IMR-90 (cell line): ENCODE measurements around the gene GUCY2D. TPM values are rescaled to one million over a fixed set of nuclear protein-coding genes. Genes with fewer than 3 reads are reported as not detected.

Source experiments
- ATAC-seq: fragments of 200-7000 bp; cut with Tn5 transposase; 2 replicates; pipeline ENCODE4 v1.9.1; 2020; ENCODE audit warnings: low read depth, mild to moderate bottlenecking, moderate library complexity
- BruUV-seq: library from RNA; stranded (reverse); fragments of 400-500 nt; replicated peaks from 2 replicates; lab custom pipeline; 2021; lab: Mats Ljungman, UMichigan
- CTCF ChIA-PET: fragments of 300-600 bp; formaldehyde crosslinking; extraction: SDS; loops from one replicate; lab custom pipeline; 2021; ENCODE audit warnings: antibody characterized with exemption; lab: Yijun Ruan, JAX
- POLR2A ChIA-PET: fragments of 300-600 bp; sonication (Branson Sonifier 250); formaldehyde crosslinking; loops from one replicate; lab custom pipeline; 2022; ENCODE audit warnings: antibody characterized with exemption; ENCODE audit not compliant: unreplicated experiment; lab: Charles Lee
- DNase-seq: peaks from one replicate; pipeline ENCODE4 v3.0.0; 2013
- H2AFZ ChIP-seq: replicated peaks from 2 replicates; pipeline ENCODE3; 2013; ENCODE audit warnings: low read length, mild to moderate bottlenecking; ENCODE audit not compliant: poor library complexity
- H2AK5ac ChIP-seq: 2 replicates; pipeline ENCODE4 v1.6.1; 2013; ENCODE audit warnings: low read depth, low read length, inconsistent platforms
- H2AK9ac ChIP-seq: replicated peaks from 2 replicates; pipeline ENCODE3; 2013; ENCODE audit warnings: mild to moderate bottlenecking, low read depth, low read length, moderate library complexity; ENCODE audit not compliant: poor library complexity
- H2BK120ac ChIP-seq: 2 replicates; pipeline ENCODE4 v1.6.1; 2013; ENCODE audit warnings: low read depth, low read length, inconsistent platforms
- H2BK15ac ChIP-seq: 3 replicates; pipeline ENCODE4 v1.6.1; 2013; ENCODE audit warnings: low read depth, low read length, inconsistent platforms
- H2BK20ac ChIP-seq: 2 replicates; pipeline ENCODE4 v1.6.1; 2013; ENCODE audit warnings: low read depth, mild to moderate bottlenecking, inconsistent platforms, low read length, moderate library complexity
- H2BK5ac ChIP-seq: 2 replicates; pipeline ENCODE4 v1.6.1; 2013; ENCODE audit warnings: mild to moderate bottlenecking, low read depth, low read length, inconsistent platforms; ENCODE audit not compliant: poor library complexity, severe bottlenecking
- H3K14ac ChIP-seq: replicated peaks from 2 replicates; pipeline ENCODE4 v1.6.1; 2013; ENCODE audit warnings: low read depth, low read length, inconsistent platforms
- H3K18ac ChIP-seq: 2 replicates; pipeline ENCODE4 v1.6.1; 2013; ENCODE audit warnings: low read depth, low read length, control low read depth
- H3K23ac ChIP-seq: 2 replicates; pipeline ENCODE4 v1.6.1; 2013; ENCODE audit warnings: low read depth, low read length, inconsistent platforms
- H3K27ac ChIP-seq: 2 replicates; pipeline ENCODE4 v1.5.1; 2013; ENCODE audit warnings: mild to moderate bottlenecking, control low read depth, low read length; ENCODE audit not compliant: insufficient read depth
- H3K27me3 ChIP-seq: 2 replicates; pipeline ENCODE4 v1.6.1; 2013; ENCODE audit warnings: low read length; ENCODE audit not compliant: control insufficient read depth, insufficient read depth
- H3K36me3 ChIP-seq: 2 replicates; pipeline ENCODE4 v1.6.1; 2013; ENCODE audit warnings: low read length, mixed read lengths; ENCODE audit not compliant: control insufficient read depth, insufficient read depth
- H3K4ac ChIP-seq: 2 replicates; pipeline ENCODE4 v1.6.1; 2013; ENCODE audit warnings: low read depth, low read length, inconsistent platforms
- H3K4me1 ChIP-seq: 2 replicates; pipeline ENCODE4 v1.6.1; 2013; ENCODE audit warnings: low read length, mixed read lengths; ENCODE audit not compliant: control insufficient read depth, insufficient read depth
- H3K4me2 ChIP-seq: 2 replicates; pipeline ENCODE4 v1.6.1; 2013; ENCODE audit warnings: low read depth, mild to moderate bottlenecking, control low read depth, low read length, moderate library complexity
- H3K4me3 ChIP-seq: 2 replicates; pipeline ENCODE4 v1.5.1; 2013; ENCODE audit warnings: low read depth, mild to moderate bottlenecking, control low read depth, low read length, moderate library complexity; ENCODE audit not compliant: insufficient read depth
- H3K56ac ChIP-seq: 2 replicates; pipeline ENCODE4 v1.6.1; 2013; ENCODE audit warnings: low read length, inconsistent platforms; ENCODE audit not compliant: insufficient read depth; ENCODE audit errors: extremely low read depth
- H3K79me1 ChIP-seq, 2 experiments: 2 replicates each; pipeline ENCODE4 v1.6.1; 2013; ENCODE audit warnings: low read length in 2 of 2, inconsistent platforms in 1 of 2, low read depth in 1 of 2
- H3K9ac ChIP-seq: 2 replicates; pipeline ENCODE4 v1.6.1; 2013; ENCODE audit warnings: low read depth, low read length, control low read depth
- H3K9me1 ChIP-seq: 2 replicates; pipeline ENCODE4 v1.6.1; 2013; ENCODE audit warnings: low read length, inconsistent platforms; ENCODE audit not compliant: insufficient read depth
- H3K9me3 ChIP-seq: 2 replicates; pipeline ENCODE4 v1.6.1; 2013; ENCODE audit warnings: low read length; ENCODE audit not compliant: control insufficient read depth, insufficient read depth
- H4K20me1 ChIP-seq: 2 replicates; pipeline ENCODE4 v1.6.1; 2013; ENCODE audit warnings: low read length, inconsistent platforms; ENCODE audit not compliant: insufficient read depth
- H4K5ac ChIP-seq: 2 replicates; pipeline ENCODE4 v1.6.1; 2013; ENCODE audit warnings: mild to moderate bottlenecking, low read depth, low read length, control low read depth
- H4K8ac ChIP-seq, 2 experiments: 2 replicates each; pipeline ENCODE4 v1.6.1; 2013; ENCODE audit warnings: low read depth in 2 of 2, low read length in 2 of 2, control low read depth in 1 of 2, inconsistent platforms in 1 of 2
- H4K91ac ChIP-seq: 2 replicates; pipeline ENCODE4 v1.6.1; 2013; ENCODE audit warnings: low read depth, low read length, inconsistent platforms; ENCODE audit not compliant: insufficient read depth
- BHLHE40 ChIP-seq: fragments of 150-350 bp; IDR thresholded peaks from 2 replicates; pipeline ENCODE4 v1.6.1; 2016; ENCODE audit warnings: mild to moderate bottlenecking, low read depth, low read length
- CEBPB ChIP-seq: IDR thresholded peaks from 2 replicates; pipeline ENCODE4 v1.6.1; 2012; ENCODE audit warnings: low read depth, low read length, improper control_type of control experiment
- CHD1 ChIP-seq: IDR thresholded peaks from 2 replicates; pipeline ENCODE4 v1.6.1; 2012; ENCODE audit warnings: low read depth, low read length, improper control_type of control experiment
- ELK1 ChIP-seq: fragments of 150-350 bp; IDR thresholded peaks from 2 replicates; pipeline ENCODE4 v1.6.1; 2016; ENCODE audit warnings: low read depth, mild to moderate bottlenecking, low read length, moderate library complexity, borderline replicate concordance
- FOS ChIP-seq: fragments of 150-350 bp; IDR thresholded peaks from 2 replicates; pipeline ENCODE4 v1.6.1; 2016; ENCODE audit warnings: low read depth, low read length
- MAFK ChIP-seq: IDR thresholded peaks from 2 replicates; pipeline ENCODE4 v1.6.1; 2012; ENCODE audit warnings: low read depth, low read length, improper control_type of control experiment
- MAZ ChIP-seq: IDR thresholded peaks from 2 replicates; pipeline ENCODE4 v1.6.1; 2012; ENCODE audit warnings: low read depth, mild to moderate bottlenecking, low read length, improper control_type of control experiment, moderate library complexity, borderline replicate concordance
- MXI1 ChIP-seq: IDR thresholded peaks from 2 replicates; pipeline ENCODE4 v1.6.1; 2012; ENCODE audit warnings: low read depth, mild to moderate bottlenecking, low read length, moderate library complexity, borderline replicate concordance
- NFE2L2 ChIP-seq: fragments of 150-350 bp; IDR thresholded peaks from 2 replicates; pipeline ENCODE4 v1.6.1; 2016; ENCODE audit warnings: low read depth, mild to moderate bottlenecking, low read length
- POLR2A ChIP-seq: IDR thresholded peaks from 2 replicates; pipeline ENCODE4 v1.6.1; 2012; ENCODE audit warnings: mild to moderate bottlenecking, low read depth, low read length
- RAD21 ChIP-seq: IDR thresholded peaks from 2 replicates; pipeline ENCODE4 v1.6.1; 2012; ENCODE audit warnings: low read length, improper control_type of control experiment
- RCOR1 ChIP-seq: IDR thresholded peaks from 2 replicates; pipeline ENCODE4 v1.6.1; 2012; ENCODE audit warnings: mild to moderate bottlenecking, low read length, improper control_type of control experiment; ENCODE audit not compliant: insufficient replicate concordance
- RFX5 ChIP-seq: IDR thresholded peaks from 2 replicates; pipeline ENCODE4 v1.8.0; 2012; ENCODE audit warnings: low read depth, mild to moderate bottlenecking, low read length, moderate library complexity
- SMC3 ChIP-seq: fragments of 150-350 bp; IDR thresholded peaks from 2 replicates; pipeline ENCODE4 v1.6.1; 2016; ENCODE audit warnings: low read depth, mild to moderate bottlenecking, antibody characterized with exemption, low read length, moderate library complexity
- WGBS, 2 experiments: methylation state at CpG; one replicate each; pipeline versions ENCODE4 v1.1.5 to v1.1.7; 2013; ENCODE audit warnings: missing lambda C conversion rate in 2 of 2; ENCODE audit not compliant: insufficient read length in 1 of 2; ENCODE audit errors: extremely low coverage in 2 of 2; 5-methylcytosine and 5-hydroxymethylcytosine counted together
- dilution Hi-C: fragments of 300-500 bp; cut with HindIII; formaldehyde crosslinking; loops from one replicate; pipeline ENCODE4 v1.14.3; 2018; ENCODE audit warnings: low sequenced_read_pairs; ENCODE audit not compliant: unreplicated experiment
- in situ Hi-C: fragments of 300-500 bp; cut with MboI; formaldehyde crosslinking; loops from 3 replicates; pipeline ENCODE4 v1.14.3; 2019; ENCODE audit warnings: low sequenced_read_pairs, inconsistent platforms, mixed read lengths
- intact Hi-C: fragments of 100-400 bp; cut with micrococcal nuclease; formaldehyde crosslinking; loops from 2 replicates; pipeline ENCODE4 v1.10.0; 2022
- polyA plus RNA-seq, 3 experiments: library from polyadenylated mRNA; depleted of rRNA; stranded (reverse); fragments of >200 nt; gene quantifications; 2 replicates each; pipeline ENCODE4 v1.2.3, GENCODE V29; 2012; ENCODE audit warnings: low replicate concordance in 1 of 3
- total RNA-seq: library from RNA; depleted of rRNA; stranded (reverse); fragments of >200 nt; gene quantifications from 2 replicates; pipeline ENCODE4 v1.2.3, GENCODE V29; 2012
- TF ChIP-seq, protein P1 (sequence below): fragments of 150-350 bp; IDR thresholded peaks from 2 replicates; pipeline ENCODE4 v1.6.1; 2017; ENCODE audit warnings: mild to moderate bottlenecking, antibody characterized with exemption, low read length, low read depth
- TF ChIP-seq, protein P2 (sequence below): conservative IDR thresholded peaks from 2 replicates; pipeline ENCODE4 v1.5.1; 2012; ENCODE audit warnings: mild to moderate bottlenecking, low read depth, low read length, improper control_type of control experiment

The GUCY2D gene
- total and polyA plus RNA-seq, 2 of the 4 experiments (the other 2 are of a cell fraction) = 0.03 TPM; not detected in 1

- H3K27me3 ChIP-seq = peaks cover 78% of the 10 kb centered on the region
- intact Hi-C loops = loop anchor here (10.0 kb wide), 1 partner anchor 717 kb away; no protein-coding TSS in a partner anchor
- dilution Hi-C loops = no loop called here
- H3K27ac ChIP-seq = no peak overlapping the region
- H2AK5ac ChIP-seq = no peak overlapping the region
- TF ChIP-seq ELK1 = no peak
- TF ChIP-seq NFE2L2 = no peak
- no peak for TF ChIP-seq CEBPB
- TF ChIP-seq POLR2A = no peak
- no peak for TF ChIP-seq RCOR1
- TF ChIP-seq SMC3 = no peak
- TF ChIP-seq, protein P1, sequence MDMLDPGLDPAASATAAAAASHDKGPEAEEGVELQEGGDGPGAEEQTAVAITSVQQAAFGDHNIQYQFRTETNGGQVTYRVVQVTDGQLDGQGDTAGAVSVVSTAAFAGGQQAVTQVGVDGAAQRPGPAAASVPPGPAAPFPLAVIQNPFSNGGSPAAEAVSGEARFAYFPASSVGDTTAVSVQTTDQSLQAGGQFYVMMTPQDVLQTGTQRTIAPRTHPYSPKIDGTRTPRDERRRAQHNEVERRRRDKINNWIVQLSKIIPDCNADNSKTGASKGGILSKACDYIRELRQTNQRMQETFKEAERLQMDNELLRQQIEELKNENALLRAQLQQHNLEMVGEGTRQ = no peak
- TF ChIP-seq MAFK = no peak
- TF ChIP-seq MAZ = no peak
- no peak for TF ChIP-seq BHLHE40
- TF ChIP-seq RFX5 = no peak
- no peak for TF ChIP-seq MXI1
- TF ChIP-seq RAD21 = no peak
- no peak for TF ChIP-seq FOS
- TF ChIP-seq, protein P2, sequence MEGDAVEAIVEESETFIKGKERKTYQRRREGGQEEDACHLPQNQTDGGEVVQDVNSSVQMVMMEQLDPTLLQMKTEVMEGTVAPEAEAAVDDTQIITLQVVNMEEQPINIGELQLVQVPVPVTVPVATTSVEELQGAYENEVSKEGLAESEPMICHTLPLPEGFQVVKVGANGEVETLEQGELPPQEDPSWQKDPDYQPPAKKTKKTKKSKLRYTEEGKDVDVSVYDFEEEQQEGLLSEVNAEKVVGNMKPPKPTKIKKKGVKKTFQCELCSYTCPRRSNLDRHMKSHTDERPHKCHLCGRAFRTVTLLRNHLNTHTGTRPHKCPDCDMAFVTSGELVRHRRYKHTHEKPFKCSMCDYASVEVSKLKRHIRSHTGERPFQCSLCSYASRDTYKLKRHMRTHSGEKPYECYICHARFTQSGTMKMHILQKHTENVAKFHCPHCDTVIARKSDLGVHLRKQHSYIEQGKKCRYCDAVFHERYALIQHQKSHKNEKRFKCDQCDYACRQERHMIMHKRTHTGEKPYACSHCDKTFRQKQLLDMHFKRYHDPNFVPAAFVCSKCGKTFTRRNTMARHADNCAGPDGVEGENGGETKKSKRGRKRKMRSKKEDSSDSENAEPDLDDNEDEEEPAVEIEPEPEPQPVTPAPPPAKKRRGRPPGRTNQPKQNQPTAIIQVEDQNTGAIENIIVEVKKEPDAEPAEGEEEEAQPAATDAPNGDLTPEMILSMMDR = no peak
- TF ChIP-seq CHD1 = no peak
- H3K4me3 ChIP-seq = no peak overlapping the region
- DNase-seq (no peak), ATAC-seq (no peak)
- no peak overlapping the region for H3K9ac ChIP-seq
- no peaks in the 10 kb centered on the region for H3K4me1 ChIP-seq
- H3K4ac ChIP-seq = no peak overlapping the region
- H2BK120ac ChIP-seq = no peak overlapping the region
- H4K8ac ChIP-seq = no peak overlapping the region
- H3K9me3 ChIP-seq = no peaks in the 10 kb centered on the region
- no CpG with 5 or more reads among the region's 4 CpGs for WGBS, 2 experiments
- H3K56ac ChIP-seq = no peak overlapping the region
- H3K14ac ChIP-seq = no peak overlapping the region
- peaks cover 4% of the 10 kb centered on the region; the same call in 1 of the 2 replicates for H4K20me1 ChIP-seq
- H2BK15ac ChIP-seq = no peak overlapping the region
- no peak overlapping the region for H2AK9ac ChIP-seq
- in situ Hi-C loops = no loop called here
- H2BK5ac ChIP-seq = no peak overlapping the region
- no peaks in the 10 kb centered on the region for H3K79me1 ChIP-seq
- no peak overlapping the region for H3K4me2 ChIP-seq
- ChIA-PET CTCF (no interaction called here), POLR2A (no interaction called here)
- H4K91ac ChIP-seq = no peak overlapping the region
- no peaks in the 10 kb centered on the region for H3K9me1 ChIP-seq
- no peak overlapping the region for H4K5ac ChIP-seq
- BruUV-seq = no TSS peak
- no peaks in the 10 kb centered on the region for H3K36me3 ChIP-seq
- no peak overlapping the region for H2BK20ac ChIP-seq
- no peak overlapping the region for H3K18ac ChIP-seq
- H3K23ac ChIP-seq = no peak overlapping the region
- no peak overlapping the region for H2AFZ ChIP-seq
Measured at GRCh38 chr17:8067806-8068205, 65.4 kb downstream of the GUCY2D start.
